ENCODE results near the gene CTSF. TPM values are rescaled to one million over a fixed set of nuclear protein-coding genes. Genes with fewer than 3 reads are reported as not detected.

CTSF gene
- total RNA-seq, 1 experiment from 2014 or later: 4.9 TPM

- peaks cover 6% of the 10 kb centered on the region for H3K27me3 Mint-ChIP-seq (ENCODE audit: low read depth)
- no peaks in the 10 kb centered on the region for H3K4me1 Mint-ChIP-seq
- H3K9me3 Mint-ChIP-seq: no peaks in the 10 kb centered on the region
- no peak for TF ChIP-seq GRHL2 (CRISPR knock-in tag; IDR thresholded peaks at IDR 0.05; ENCODE audit: insufficient replicate concordance, severe bottlenecking)
- TF ChIP-seq, protein P1, sequence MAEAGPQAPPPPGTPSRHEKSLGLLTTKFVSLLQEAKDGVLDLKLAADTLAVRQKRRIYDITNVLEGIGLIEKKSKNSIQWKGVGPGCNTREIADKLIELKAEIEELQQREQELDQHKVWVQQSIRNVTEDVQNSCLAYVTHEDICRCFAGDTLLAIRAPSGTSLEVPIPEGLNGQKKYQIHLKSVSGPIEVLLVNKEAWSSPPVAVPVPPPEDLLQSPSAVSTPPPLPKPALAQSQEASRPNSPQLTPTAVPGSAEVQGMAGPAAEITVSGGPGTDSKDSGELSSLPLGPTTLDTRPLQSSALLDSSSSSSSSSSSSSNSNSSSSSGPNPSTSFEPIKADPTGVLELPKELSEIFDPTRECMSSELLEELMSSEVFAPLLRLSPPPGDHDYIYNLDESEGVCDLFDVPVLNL (CRISPR knock-in tag; IDR thresholded peaks at IDR 0.05; ENCODE audit: borderline replicate concordance, low read depth): no peak
- ATAC-seq (no peak), DNase-seq (ENCODE audit: low spot score) (no peak)
- POLR2A ChIA-PET: no interaction called here
- H3K4me3 Mint-ChIP-seq: no peak overlapping the region
- peaks cover 25% of the 10 kb centered on the region for H3K36me3 Mint-ChIP-seq
- CTCF ChIA-PET: interaction anchor here (1.0 to 1.3 kb wide), 2 partner anchors 31 to 291 kb away, joined by 3 read pairs; partner anchors contain the start of gene CCDC87
- no peak overlapping the region for H3K27ac Mint-ChIP-seq
Measured at GRCh38 chr11:66561178-66561974, 7.0 kb downstream of the CTSF start.

DNA sequence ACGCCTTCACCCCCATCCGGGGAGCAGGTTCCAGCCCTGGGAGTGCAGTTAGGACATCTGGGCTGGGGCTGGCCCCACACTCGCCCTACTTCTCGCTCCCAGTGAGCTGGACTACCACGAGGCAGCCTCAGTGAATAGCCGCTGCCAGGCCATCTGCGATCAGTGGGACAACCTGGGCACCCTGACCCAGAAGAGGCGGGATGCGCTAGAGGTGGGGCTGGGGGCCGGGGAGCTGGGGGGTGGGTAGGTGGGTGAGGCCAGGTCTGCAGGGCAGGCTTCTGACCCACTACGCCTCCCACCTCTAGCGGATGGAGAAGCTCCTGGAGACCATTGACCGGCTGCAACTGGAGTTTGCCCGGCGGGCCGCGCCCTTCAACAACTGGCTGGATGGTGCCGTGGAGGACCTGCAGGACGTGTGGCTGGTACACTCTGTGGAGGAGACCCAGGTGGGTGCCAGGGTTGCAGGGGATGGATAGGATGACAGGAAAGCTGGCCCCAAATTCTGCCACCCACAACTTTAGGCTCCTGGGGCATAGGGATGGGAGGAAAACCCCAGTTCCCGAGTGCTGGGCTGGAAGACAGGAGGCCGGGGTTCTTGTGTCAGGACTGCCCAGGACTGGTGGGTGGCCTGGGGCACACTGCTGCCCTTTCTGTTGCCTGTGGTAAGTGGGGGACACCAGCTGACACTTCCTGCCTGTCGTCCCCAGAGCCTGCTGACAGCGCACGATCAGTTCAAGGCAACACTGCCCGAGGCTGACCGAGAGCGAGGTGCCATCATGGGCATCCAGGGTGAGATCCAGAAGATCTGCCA lies 8.3 kb downstream of the CTSF start:
- DNase-seq (ENCODE audit: low spot score): no peak
- CTCF ChIA-PET: interaction anchor here (0.6 to 1.6 kb wide), 9 partner anchors 8 to 751 kb away, joined by 3 to 11 read pairs (median 4); partner anchors contain the start of genes ACTN3, CTSF, MRPL11 and RBM4B
- Mint-ChIP-seq H3K4me3 (no peak overlapping the region), H3K4me1 (no peaks in the 10 kb centered on the region), H3K9me3 (no peaks in the 10 kb centered on the region), H3K27ac (no peak overlapping the region), H3K27me3 (ENCODE audit: low read depth) (peaks cover 6% of the 10 kb centered on the region), H3K36me3 (peaks cover 26% of the 10 kb centered on the region)
- TF ChIP-seq ATF6 (CRISPR knock-in tag; IDR thresholded peaks at IDR 0.05) (no peak), ZNF219 (CRISPR knock-in tag; IDR thresholded peaks at IDR 0.05; ENCODE audit: borderline replicate concordance) (no peak), PRDM15 (CRISPR knock-in tag; IDR thresholded peaks at IDR 0.05) (no peak), ZNF671 (CRISPR knock-in tag; IDR thresholded peaks at IDR 0.05) (no peak), ZBTB43 (CRISPR knock-in tag; IDR thresholded peaks at IDR 0.05) (no peak), OVOL2 (CRISPR knock-in tag; IDR thresholded peaks at IDR 0.05; ENCODE audit: borderline replicate concordance) (no peak), ZNF532 (CRISPR knock-in tag; IDR thresholded peaks at IDR 0.05; ENCODE audit: borderline replicate concordance) (no peak), GRHL2 (CRISPR knock-in tag; IDR thresholded peaks at IDR 0.05; ENCODE audit: insufficient replicate concordance, severe bottlenecking) (no peak), KAT7 (CRISPR knock-in tag; IDR thresholded peaks at IDR 0.05; ENCODE audit: borderline replicate concordance) (no peak), TEAD1 (CRISPR knock-in tag; IDR thresholded peaks at IDR 0.05) (no peak), NFE2L1 (CRISPR knock-in tag; IDR thresholded peaks at IDR 0.05) (no peak), NR2C2 (CRISPR knock-in tag; IDR thresholded peaks at IDR 0.05) (no peak), SMAD3 (CRISPR knock-in tag; IDR thresholded peaks at IDR 0.05; ENCODE audit: borderline replicate concordance) (no peak), ZNF121 (CRISPR knock-in tag; IDR thresholded peaks at IDR 0.05) (no peak), CDX4 (CRISPR knock-in tag; IDR thresholded peaks at IDR 0.05; ENCODE audit: borderline replicate concordance) (no peak), TP53 (CRISPR knock-in tag; IDR thresholded peaks at IDR 0.05) (no peak), TEAD4 (CRISPR knock-in tag; IDR thresholded peaks at IDR 0.05) (no peak)
- ATAC-seq: no peak
- POLR2A ChIA-PET: interaction anchor here (0.6 kb wide), 1 partner anchor 371 kb away, joined by 8 read pairs; no protein-coding TSS in a partner anchor

All from WTC11 (cell line).